Natural killer cell (primary cell): Measurements from ENCODE around the gene MBL2. TPM values are rescaled to one million over a fixed set of nuclear protein-coding genes. Genes with fewer than 3 reads are reported as not detected.

Experiments used
- ATAC-seq, 3 donors: fragments of 150-1000 bp in 2 of 3; fragments of 200-7000 bp in 1 of 3; cut with Tn5 transposase; 1 replicate in 1 of 3; 2 replicates in 2 of 3; pipeline ENCODE4 v1.10.0; 2021; ENCODE audit warnings: mild to moderate bottlenecking in 2 of 3, moderate library complexity in 2 of 3
- DNase-seq, 2 donors: peaks; one replicate each; pipeline versions ENCODE4 v3.0.0 to v3.0.0-alpha.2; 2013 to 2021; ENCODE audit warnings: mixed read lengths in 1 of 2
- H3K27ac ChIP-seq: one replicate; pipeline ENCODE4 v1.5.1; 2013; ENCODE audit warnings: mild to moderate bottlenecking, low read length
- H3K27me3 ChIP-seq: one replicate; pipeline ENCODE4 v1.6.1; 2013; ENCODE audit warnings: low read length; ENCODE audit not compliant: control insufficient read depth, insufficient read depth
- H3K36me3 ChIP-seq: one replicate; pipeline ENCODE4 v1.6.1; 2013; ENCODE audit warnings: low read length; ENCODE audit not compliant: control insufficient read depth, insufficient read depth
- H3K4me1 ChIP-seq: one replicate; pipeline ENCODE4 v1.6.1; 2013; ENCODE audit warnings: low read length; ENCODE audit not compliant: control insufficient read depth, insufficient read depth
- H3K4me3 ChIP-seq: one replicate; pipeline ENCODE4 v1.5.1; 2013; ENCODE audit warnings: low read length
- H3K9me3 ChIP-seq: one replicate; pipeline ENCODE4 v1.6.1; 2013; ENCODE audit warnings: low read length; ENCODE audit not compliant: control insufficient read depth, insufficient read depth
- H3K27ac Mint-ChIP-seq, 2 donors: one replicate each; pipeline ENCODE4 v1.8.0; 2022; ENCODE audit warnings: mild to moderate bottlenecking in 2 of 2, mixed read lengths in 2 of 2, moderate library complexity in 1 of 2
- H3K27me3 Mint-ChIP-seq, 2 donors: one replicate each; pipeline ENCODE4 v1.8.0; 2022; ENCODE audit warnings: low read depth in 2 of 2, mixed read lengths in 2 of 2
- H3K36me3 Mint-ChIP-seq: one replicate; pipeline ENCODE4 v1.8.0; 2022; ENCODE audit warnings: mixed read lengths
- H3K4me1 Mint-ChIP-seq, 2 donors: one replicate each; pipeline ENCODE4 v1.8.0; 2022; ENCODE audit warnings: mixed read lengths in 2 of 2
- H3K4me3 Mint-ChIP-seq: one replicate; pipeline ENCODE4 v1.8.0; 2022; ENCODE audit warnings: mild to moderate bottlenecking, moderate library complexity, mixed read lengths
- H3K9me3 Mint-ChIP-seq, 2 donors: one replicate each; pipeline ENCODE4 v1.8.0; 2022; ENCODE audit warnings: mixed read lengths in 2 of 2
- WGBS: methylation state at CpG from one replicate; pipeline ENCODE4 v1.1.7; 2013; ENCODE audit warnings: missing lambda C conversion rate; ENCODE audit not compliant: insufficient coverage; 5-methylcytosine and 5-hydroxymethylcytosine counted together
- intact Hi-C: fragments of 100-400 bp; cut with micrococcal nuclease; formaldehyde crosslinking; loops from one replicate; pipeline ENCODE4 v1.14.2; 2022
- total RNA-seq, 4 donors: library from RNA; stranded (reverse); fragments of 120-200 nt in 1 of 4; gene quantifications; one replicate each; pipeline versions ENCODE4 v1.2.3 to v1.2.4, GENCODE V29; 2013 to 2022
- TF ChIP-seq, protein P1 (sequence below): fragments of 200-600 bp; IDR thresholded peaks from one replicate; pipeline ENCODE4 v1.8.0; 2022; ENCODE audit warnings: antibody characterized with exemption

Gene MBL2
- total RNA-seq, 3 donors from 2014 or later (not counting 1 experiment from before 2014, with no cell fraction given) = not detected

DNA sequence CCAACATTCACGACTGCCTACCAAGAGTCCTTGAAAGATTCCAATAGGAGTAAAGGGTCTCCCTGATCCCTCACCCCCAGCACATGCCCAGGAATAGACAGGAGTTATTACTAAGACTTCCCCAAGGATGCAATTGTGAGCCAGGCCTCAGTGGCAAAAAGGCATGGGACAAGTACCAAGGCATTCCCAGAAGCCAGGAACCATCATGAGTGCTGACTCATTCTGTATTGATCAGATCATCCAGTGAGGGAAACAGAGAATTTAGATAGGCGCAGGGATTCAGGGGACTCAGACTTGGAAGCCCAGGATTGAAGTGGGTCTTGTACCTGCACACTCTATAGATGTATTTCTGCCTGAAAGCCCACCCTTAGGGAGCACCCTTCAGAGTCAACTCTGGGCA, 21.2 kb downstream of the MBL2 start:
- DNase-seq = no peak
- H3K36me3 Mint-ChIP-seq = no peaks in the 10 kb centered on the region
- H3K27ac Mint-ChIP-seq = no peak overlapping the region
- TF ChIP-seq, protein P1, sequence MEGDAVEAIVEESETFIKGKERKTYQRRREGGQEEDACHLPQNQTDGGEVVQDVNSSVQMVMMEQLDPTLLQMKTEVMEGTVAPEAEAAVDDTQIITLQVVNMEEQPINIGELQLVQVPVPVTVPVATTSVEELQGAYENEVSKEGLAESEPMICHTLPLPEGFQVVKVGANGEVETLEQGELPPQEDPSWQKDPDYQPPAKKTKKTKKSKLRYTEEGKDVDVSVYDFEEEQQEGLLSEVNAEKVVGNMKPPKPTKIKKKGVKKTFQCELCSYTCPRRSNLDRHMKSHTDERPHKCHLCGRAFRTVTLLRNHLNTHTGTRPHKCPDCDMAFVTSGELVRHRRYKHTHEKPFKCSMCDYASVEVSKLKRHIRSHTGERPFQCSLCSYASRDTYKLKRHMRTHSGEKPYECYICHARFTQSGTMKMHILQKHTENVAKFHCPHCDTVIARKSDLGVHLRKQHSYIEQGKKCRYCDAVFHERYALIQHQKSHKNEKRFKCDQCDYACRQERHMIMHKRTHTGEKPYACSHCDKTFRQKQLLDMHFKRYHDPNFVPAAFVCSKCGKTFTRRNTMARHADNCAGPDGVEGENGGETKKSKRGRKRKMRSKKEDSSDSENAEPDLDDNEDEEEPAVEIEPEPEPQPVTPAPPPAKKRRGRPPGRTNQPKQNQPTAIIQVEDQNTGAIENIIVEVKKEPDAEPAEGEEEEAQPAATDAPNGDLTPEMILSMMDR = no peak
- H3K36me3 ChIP-seq = no peaks in the 10 kb centered on the region
- H3K27ac ChIP-seq = no peak overlapping the region
- H3K27me3 ChIP-seq = no peaks in the 10 kb centered on the region
- no peaks in the 10 kb centered on the region for H3K4me1 ChIP-seq
- no peaks in the 10 kb centered on the region for H3K9me3 ChIP-seq
- H3K27me3 Mint-ChIP-seq = no peaks in the 10 kb centered on the region
- H3K4me1 Mint-ChIP-seq = no peaks in the 10 kb centered on the region
- no peak overlapping the region for H3K4me3 Mint-ChIP-seq
- peaks cover 5 to 7% of the 10 kb centered on the region in 2 donors for H3K9me3 Mint-ChIP-seq
- ATAC-seq = no peak
- 92% methylated on average over 2 of the region's 2 CpGs for WGBS
- no peak overlapping the region for H3K4me3 ChIP-seq
- intact Hi-C loops = no loop called here

DNA sequence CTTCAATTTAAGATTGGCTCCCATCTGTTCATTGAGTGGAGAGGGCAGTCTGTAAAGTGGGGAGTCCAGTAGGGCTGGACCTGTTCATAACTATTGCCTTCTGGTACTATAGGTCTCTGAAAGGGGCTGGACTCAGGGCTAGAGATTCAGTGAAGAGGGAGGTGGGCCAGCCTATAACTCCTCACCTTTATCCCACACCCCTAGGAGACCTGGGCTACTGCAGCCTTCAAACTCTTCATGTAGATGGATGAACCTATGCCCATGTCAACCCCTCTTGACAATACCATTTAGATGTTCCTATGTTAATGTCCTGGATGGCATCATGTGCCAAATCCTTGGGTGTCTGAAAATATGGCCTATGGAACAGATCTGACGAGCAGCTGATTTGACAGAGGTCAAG, 22.0 kb downstream of the MBL2 start:
- no peak overlapping the region for H3K4me3 ChIP-seq
- intact Hi-C loops = no loop called here
- ATAC-seq = no peak
- H3K36me3 ChIP-seq = no peaks in the 10 kb centered on the region
- H3K27me3 Mint-ChIP-seq = no peaks in the 10 kb centered on the region
- no peaks in the 10 kb centered on the region for H3K36me3 Mint-ChIP-seq
- H3K4me1 ChIP-seq = no peaks in the 10 kb centered on the region
- WGBS = 80% methylated on average over 1 of the region's 1 CpG
- DNase-seq = no peak
- TF ChIP-seq, protein P1 = no peak
- H3K4me1 Mint-ChIP-seq = no peaks in the 10 kb centered on the region
- H3K27ac ChIP-seq = no peak overlapping the region
- no peaks in the 10 kb centered on the region for H3K27me3 ChIP-seq
- peaks cover 7% of the 10 kb centered on the region in 2 donors for H3K9me3 Mint-ChIP-seq
- no peak overlapping the region for H3K4me3 Mint-ChIP-seq
- no peak overlapping the region for H3K27ac Mint-ChIP-seq
- no peaks in the 10 kb centered on the region for H3K9me3 ChIP-seq

DNA sequence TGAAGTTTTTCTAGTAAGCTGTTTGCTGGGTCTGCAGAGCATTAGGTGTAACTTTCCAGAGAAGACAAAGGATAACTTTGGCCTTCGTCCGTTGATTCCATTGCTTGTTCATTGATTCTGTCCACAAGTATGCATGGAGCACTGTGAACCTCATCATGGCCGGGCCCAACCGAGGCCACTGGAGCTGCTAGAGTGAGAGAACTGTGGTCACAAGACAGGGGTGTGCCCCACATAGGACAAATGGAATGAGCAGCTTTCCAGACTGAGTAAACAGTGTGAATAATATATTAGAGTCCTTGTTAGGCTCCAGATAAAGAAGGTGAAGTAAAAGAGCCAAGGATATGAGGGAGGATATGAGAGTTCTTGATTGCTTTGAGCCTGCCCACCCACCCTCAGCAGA, 24.9 kb downstream of the MBL2 start:
- Mint-ChIP-seq H3K4me3 (no peak overlapping the region), H3K4me1 (no peaks in the 10 kb centered on the region), H3K27ac (no peak overlapping the region), H3K9me3 (peaks cover 7 to 8% of the 10 kb centered on the region in 2 donors), H3K36me3 (no peaks in the 10 kb centered on the region), H3K27me3 (no peaks in the 10 kb centered on the region)
- TF ChIP-seq, protein P1 = no peak
- H3K36me3 ChIP-seq = no peaks in the 10 kb centered on the region
- intact Hi-C loops = no loop called here
- no peaks in the 10 kb centered on the region for H3K27me3 ChIP-seq
- H3K27ac ChIP-seq = no peak overlapping the region
- 95% methylated on average over 4 of the region's 4 CpGs for WGBS
- DNase-seq (no peak), ATAC-seq (no peak)
- H3K9me3 ChIP-seq = no peaks in the 10 kb centered on the region
- no peaks in the 10 kb centered on the region for H3K4me1 ChIP-seq
- no peak overlapping the region for H3K4me3 ChIP-seq

DNA sequence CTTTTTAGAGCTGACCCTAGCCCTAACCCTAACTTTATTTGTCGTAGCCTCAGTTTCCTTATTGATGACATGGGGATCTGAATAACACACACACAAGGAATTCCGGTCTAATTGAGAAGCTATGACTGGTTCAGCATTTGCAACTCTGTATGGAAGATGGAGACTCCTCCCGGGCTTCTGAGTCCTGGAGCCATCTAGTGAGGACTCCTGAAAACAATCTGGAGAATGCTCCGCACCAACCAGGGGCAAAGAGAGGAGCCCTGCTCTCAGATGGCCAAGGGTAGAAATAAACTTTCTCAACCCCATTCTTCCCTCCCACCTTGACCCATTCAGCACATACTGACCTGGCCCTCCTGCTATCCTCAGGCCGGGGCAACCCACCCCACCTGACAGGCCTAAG, 26.4 kb downstream of the MBL2 start:
- no peaks in the 10 kb centered on the region for H3K27me3 ChIP-seq
- H3K27ac ChIP-seq = no peak overlapping the region
- H3K4me1 ChIP-seq = no peaks in the 10 kb centered on the region
- no peaks in the 10 kb centered on the region for H3K27me3 Mint-ChIP-seq
- no peak for DNase-seq
- no peak overlapping the region for H3K4me3 ChIP-seq
- ATAC-seq = no peak
- WGBS = 86% methylated on average over 5 of the region's 5 CpGs
- no peak overlapping the region for H3K27ac Mint-ChIP-seq
- no peaks in the 10 kb centered on the region for H3K9me3 ChIP-seq
- no peak overlapping the region for H3K4me3 Mint-ChIP-seq
- TF ChIP-seq, protein P1 = no peak
- intact Hi-C loops = no loop called here
- H3K4me1 Mint-ChIP-seq = no peaks in the 10 kb centered on the region
- no peaks in the 10 kb centered on the region for H3K36me3 Mint-ChIP-seq
- no peaks in the 10 kb centered on the region for H3K36me3 ChIP-seq
- peaks cover 7% of the 10 kb centered on the region in 2 donors for H3K9me3 Mint-ChIP-seq
